HepG2 (cell line): ENCODE data around the gene TOP2B. TPM values are rescaled to one million over a fixed set of nuclear protein-coding genes. Genes with fewer than 3 reads are reported as not detected.

Source experiments
- ATAC-seq: fragments of 200-7000 bp; cut with Tn5 transposase; 3 replicates; pipeline ENCODE4 v1.9.1; 2020; ENCODE audit warnings: mild to moderate bottlenecking, moderate library complexity
- BruUV-seq: library from RNA; stranded (reverse); fragments of 400-500 nt; replicated peaks from 2 replicates; lab custom pipeline; 2021; lab: Mats Ljungman, UMichigan
- CTCF ChIA-PET: fragments of 300-600 bp; formaldehyde crosslinking; extraction: SDS; loops from one replicate; lab custom pipeline; 2021; ENCODE audit warnings: low total read pairs, inconsistent platforms, low intra/inter-chr PET ratio; lab: Yijun Ruan, JAX
- POLR2A ChIA-PET: fragments of 350-600 bp; sonication (Branson Sonifier 250); formaldehyde crosslinking; loops from one replicate; lab custom pipeline; 2020; ENCODE audit warnings: antibody characterized with exemption, inconsistent platforms; lab: Yijun Ruan, JAX
- DNase-seq: peaks from one replicate; pipeline ENCODE4 v3.0.0-alpha.2; 2015; ENCODE audit warnings: low spot score
- FAIRE-seq: peaks from 3 replicates; lab custom pipeline; 2011; peaks lifted over from hg19 to GRCh38; lab: Jason Lieb, UNC
- H2AFZ ChIP-seq: one replicate; pipeline ENCODE4 v1.6.1; 2011; ENCODE audit warnings: low read length, inconsistent platforms
- H3K27ac ChIP-seq: fragments of 300-600 bp; 3 replicates; pipeline ENCODE4 v1.8.0; 2011; ENCODE audit warnings: mixed run types, mild to moderate bottlenecking, mixed read lengths, low read length, inconsistent platforms; ENCODE audit not compliant: insufficient read depth; ENCODE audit errors: extremely low read length
- H3K27me3 ChIP-seq, 2 experiments: fragments of 200-600 bp in 1 of 2; 2 replicates in 1 of 2; 3 replicates in 1 of 2; pipeline versions ENCODE4 v1.6.0 to v1.8.0; 2011; ENCODE audit warnings: low read length in 2 of 2, mild to moderate bottlenecking in 2 of 2, moderate library complexity in 2 of 2, inconsistent platforms in 1 of 2; ENCODE audit not compliant: insufficient read depth in 2 of 2, control insufficient read depth in 1 of 2
- H3K36me3 ChIP-seq, 2 experiments: fragments of 200-600 bp in 1 of 2; replicated peaks in 1 of 2; 2 replicates in 1 of 2; 3 replicates in 1 of 2; pipeline versions ENCODE4 v1.5.1 to v1.8.0; 2011; ENCODE audit warnings: low read length in 2 of 2, inconsistent platforms in 1 of 2; ENCODE audit not compliant: insufficient read depth in 2 of 2, control insufficient read depth in 1 of 2
- H3K4me1 ChIP-seq: 2 replicates; pipeline ENCODE4 v1.5.1; 2012; ENCODE audit warnings: low read length, inconsistent platforms; ENCODE audit not compliant: insufficient read depth
- H3K4me2 ChIP-seq: 2 replicates; pipeline ENCODE4 v1.6.0; 2011; ENCODE audit warnings: low read depth, low read length, inconsistent platforms
- H3K4me3 ChIP-seq, 3 experiments: fragments of 200-600 bp in 1 of 3; sonication (generic), shearing (Covaris generic) in 1 of 3; replicated peaks in 1 of 3; 2 replicates each; pipeline ENCODE4 v1.5.1; 2011 to 2016; ENCODE audit warnings: low read length in 3 of 3, inconsistent platforms in 2 of 3, low read depth in 2 of 3, mild to moderate bottlenecking in 2 of 3, control low read depth in 1 of 3, mixed read lengths in 1 of 3; ENCODE audit not compliant: insufficient read depth in 1 of 3
- H3K79me2 ChIP-seq: one replicate; pipeline ENCODE4 v1.6.1; 2011; ENCODE audit warnings: low read length, inconsistent platforms; ENCODE audit not compliant: insufficient read depth
- H3K9ac ChIP-seq: 2 replicates; pipeline ENCODE4 v1.6.0; 2011; ENCODE audit warnings: mild to moderate bottlenecking, low read depth, low read length, inconsistent platforms; ENCODE audit not compliant: insufficient read depth
- H3K9me3 ChIP-seq: 2 replicates; pipeline ENCODE4 v1.5.1; 2012; ENCODE audit warnings: mild to moderate bottlenecking, low read length
- H4K20me1 ChIP-seq: 2 replicates; pipeline ENCODE4 v1.6.0; 2011; ENCODE audit warnings: inconsistent platforms, mild to moderate bottlenecking, low read length, moderate library complexity; ENCODE audit not compliant: insufficient read depth
- FOXO1 ChIP-seq: sonication (generic); formaldehyde crosslinking; IDR thresholded peaks from 2 replicates; pipeline ENCODE4 v1.4.0; 2020; ENCODE audit warnings: missing genetic modification reagents
- HNRNPH1 ChIP-seq: fragments of 200-400 bp; formaldehyde crosslinking; optimal IDR thresholded peaks from 2 replicates; pipeline ENCODE3; 2017; ENCODE audit warnings: mild to moderate bottlenecking, low read depth, low read length
- KDM4B ChIP-seq: sonication (generic); formaldehyde crosslinking; IDR thresholded peaks from 2 replicates; pipeline ENCODE4 v1.4.0; 2020; ENCODE audit warnings: missing genetic modification reagents
- RFX5 ChIP-seq: IDR thresholded peaks from 2 replicates; pipeline ENCODE4 v1.6.1; 2011; ENCODE audit warnings: low read depth, low read length, improper control_type of control experiment
- RFXANK ChIP-seq: IDR thresholded peaks from 2 replicates; pipeline ENCODE4 v1.6.1; 2016
- TBX2 ChIP-seq: sonication (generic); formaldehyde crosslinking; IDR thresholded peaks from 2 replicates; pipeline ENCODE4 v1.5.0; 2020; ENCODE audit warnings: missing genetic modification reagents, mild to moderate bottlenecking, borderline replicate concordance
- ZNF607 ChIP-seq: sonication (generic); formaldehyde crosslinking; IDR thresholded peaks from 2 replicates; pipeline ENCODE4 v1.5.1; 2020; ENCODE audit warnings: missing genetic modification reagents, mild to moderate bottlenecking, borderline replicate concordance
- ZNF724P ChIP-seq: sonication (generic); formaldehyde crosslinking; IDR thresholded peaks from 2 replicates; pipeline ENCODE4 v1.8.0; 2022; ENCODE audit warnings: missing genetic modification reagents, borderline replicate concordance
- WGBS: methylation state at CpG from one replicate; pipeline ENCODE4 v1.1.6; 2017; ENCODE audit warnings: low lambda C conversion rate; 5-methylcytosine and 5-hydroxymethylcytosine counted together
- in situ Hi-C: cut with HindIII; loops from 2 replicates; pipeline ENCODE4 v1.10.0; 2017; ENCODE audit warnings: low pct_unique_long_range_greater_than_20kb; ENCODE audit not compliant: extremely low pct_ligation_motif_present
- intact Hi-C: fragments of 100-400 bp; cut with micrococcal nuclease; formaldehyde crosslinking; loops from one replicate; pipeline ENCODE4 v1.10.0; 2022; ENCODE audit not compliant: unreplicated experiment
- polyA plus RNA-seq, 8 experiments: library from polyadenylated mRNA; depleted of rRNA in 3 of 8; stranded (reverse) in 7 of 8; unstranded in 1 of 8; fragments of >200 nt; fragmentation: Illumina TruSeq in 4 of 8; extraction: Trizol in 4 of 8; gene quantifications; 2 replicates each; pipeline versions ENCODE4 v1.2.1 to v1.2.3, GENCODE V29; 2011 to 2016; ENCODE audit warnings: low read depth in 4 of 8, missing spikeins in 1 of 8, mixed read lengths in 1 of 8; ENCODE audit not compliant: insufficient read depth in 1 of 8
- total RNA-seq, 5 experiments: library from RNA; depleted of rRNA; stranded (reverse); fragments of >200 nt; fragmentation: Illumina TruSeq; extraction: Trizol; gene quantifications; 2 replicates each; pipeline ENCODE4 v1.2.3, GENCODE V29; 2016; ENCODE audit warnings: low read depth in 1 of 5
- TF ChIP-seq, protein P1 (sequence below): sonication (generic); formaldehyde crosslinking; IDR thresholded peaks from 2 replicates; pipeline ENCODE4 v1.4.0; 2020; ENCODE audit warnings: mild to moderate bottlenecking, missing genetic modification reagents
- TF ChIP-seq, protein P2 (sequence below): IDR thresholded peaks from 2 replicates; pipeline ENCODE4 v1.6.1; 2018; ENCODE audit warnings: missing genetic modification reagents
- TF ChIP-seq, protein P3 (sequence below): sonication (generic); formaldehyde crosslinking; IDR thresholded peaks from 2 replicates; pipeline ENCODE4 v1.8.1; 2023; ENCODE audit warnings: mild to moderate bottlenecking, missing genetic modification reagents

TOP2B gene
- total and polyA plus RNA-seq, 2 of the 13 experiments (the other 11 are each of a cell fraction or from before 2014, with no cell fraction given) = 27.6 to 88.1 TPM

DNA sequence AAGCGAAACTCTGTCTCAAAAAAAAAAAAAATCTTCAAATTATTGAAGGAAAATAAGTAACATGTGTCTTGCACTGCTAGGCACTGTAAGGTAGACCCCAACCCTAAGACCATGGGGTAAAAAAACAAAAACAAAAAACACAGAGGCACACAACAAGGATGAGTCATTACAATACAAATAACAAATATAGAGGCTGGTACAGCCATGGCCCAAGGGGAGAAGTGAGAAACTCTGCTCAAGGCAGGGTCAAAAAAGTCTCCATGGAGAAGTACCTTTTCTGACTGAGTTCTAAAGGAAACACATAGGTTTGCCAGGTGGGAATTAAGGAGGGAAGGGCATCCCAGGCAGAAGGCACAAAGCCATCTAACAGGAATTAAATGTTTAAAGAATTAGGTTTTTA lies 54.5 kb downstream of the TOP2B start:
- no TSS peak for BruUV-seq
- no peak for TF ChIP-seq FOXO1
- no peak for TF ChIP-seq ZNF724P (CRISPR knock-in tag)
- TF ChIP-seq RFXANK (CRISPR knock-in tag) = no peak
- TF ChIP-seq ZNF607 (CRISPR knock-in tag) = no peak
- TF ChIP-seq, protein P1, sequence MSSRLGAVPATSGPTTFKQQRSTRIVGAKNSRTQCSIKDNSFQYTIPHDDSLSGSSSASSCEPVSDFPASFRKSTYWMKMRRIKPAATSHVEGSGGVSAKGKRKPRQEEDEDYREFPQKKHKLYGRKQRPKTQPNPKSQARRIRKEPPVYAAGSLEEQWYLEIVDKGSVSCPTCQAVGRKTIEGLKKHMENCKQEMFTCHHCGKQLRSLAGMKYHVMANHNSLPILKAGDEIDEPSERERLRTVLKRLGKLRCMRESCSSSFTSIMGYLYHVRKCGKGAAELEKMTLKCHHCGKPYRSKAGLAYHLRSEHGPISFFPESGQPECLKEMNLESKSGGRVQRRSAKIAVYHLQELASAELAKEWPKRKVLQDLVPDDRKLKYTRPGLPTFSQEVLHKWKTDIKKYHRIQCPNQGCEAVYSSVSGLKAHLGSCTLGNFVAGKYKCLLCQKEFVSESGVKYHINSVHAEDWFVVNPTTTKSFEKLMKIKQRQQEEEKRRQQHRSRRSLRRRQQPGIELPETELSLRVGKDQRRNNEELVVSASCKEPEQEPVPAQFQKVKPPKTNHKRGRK = no peak
- TF ChIP-seq, protein P2, sequence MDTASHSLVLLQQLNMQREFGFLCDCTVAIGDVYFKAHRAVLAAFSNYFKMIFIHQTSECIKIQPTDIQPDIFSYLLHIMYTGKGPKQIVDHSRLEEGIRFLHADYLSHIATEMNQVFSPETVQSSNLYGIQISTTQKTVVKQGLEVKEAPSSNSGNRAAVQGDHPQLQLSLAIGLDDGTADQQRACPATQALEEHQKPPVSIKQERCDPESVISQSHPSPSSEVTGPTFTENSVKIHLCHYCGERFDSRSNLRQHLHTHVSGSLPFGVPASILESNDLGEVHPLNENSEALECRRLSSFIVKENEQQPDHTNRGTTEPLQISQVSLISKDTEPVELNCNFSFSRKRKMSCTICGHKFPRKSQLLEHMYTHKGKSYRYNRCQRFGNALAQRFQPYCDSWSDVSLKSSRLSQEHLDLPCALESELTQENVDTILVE (CRISPR knock-in tag) = no peak
- no peak for TF ChIP-seq RFX5
- TF ChIP-seq TBX2 (CRISPR knock-in tag) = no peak
- TF ChIP-seq KDM4B = no peak
- TF ChIP-seq, protein P3, sequence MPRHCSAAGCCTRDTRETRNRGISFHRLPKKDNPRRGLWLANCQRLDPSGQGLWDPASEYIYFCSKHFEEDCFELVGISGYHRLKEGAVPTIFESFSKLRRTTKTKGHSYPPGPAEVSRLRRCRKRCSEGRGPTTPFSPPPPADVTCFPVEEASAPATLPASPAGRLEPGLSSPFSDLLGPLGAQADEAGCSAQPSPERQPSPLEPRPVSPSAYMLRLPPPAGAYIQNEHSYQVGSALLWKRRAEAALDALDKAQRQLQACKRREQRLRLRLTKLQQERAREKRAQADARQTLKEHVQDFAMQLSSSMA (CRISPR knock-in tag) = no peak
- no peak for TF ChIP-seq HNRNPH1
- TF ChIP-seq, all 625 proteins: peak for 0
- H3K4me3 ChIP-seq = no peak overlapping the region
- in situ Hi-C loops = no loop called here
- no peak overlapping the region for H3K27ac ChIP-seq
- no peak for FAIRE-seq
- POLR2A ChIA-PET = no interaction called here
- H3K79me2 ChIP-seq = no peaks in the 10 kb centered on the region
- CTCF ChIA-PET = no interaction called here
- intact Hi-C loops = no loop called here
- 90% methylated on average over 1 of the region's 1 CpG for WGBS
- no peak overlapping the region for H3K9ac ChIP-seq
- H2AFZ ChIP-seq = no peak overlapping the region
- no peaks in the 10 kb centered on the region for H3K9me3 ChIP-seq
- H3K27me3 ChIP-seq = no peaks in the 10 kb centered on the region
- H3K4me2 ChIP-seq = no peak overlapping the region
- no peaks in the 10 kb centered on the region for H4K20me1 ChIP-seq
- peaks cover 3 to 57% of the 10 kb centered on the region in 2 experiments; a peak in 4 of 5 replicates for H3K36me3 ChIP-seq
- ATAC-seq = no peak
- DNase-seq = no peak
- H3K4me1 ChIP-seq = no peaks in the 10 kb centered on the region
